OCI-LY7 (cell line): ENCODE measurements around the gene ABCC5. TPM values are rescaled to one million over a fixed set of nuclear protein-coding genes. Genes with fewer than 3 reads are reported as not detected.

Source experiments
- BruUV-seq: library from RNA; stranded (reverse); fragments of 400-500 nt; replicated peaks from 2 replicates; lab custom pipeline; 2021; lab: Mats Ljungman, UMichigan
- CTCF ChIA-PET: fragments of 300-600 bp; sonication (Branson Sonifier 250); formaldehyde crosslinking; loops from one replicate; lab custom pipeline; 2022; ENCODE audit warnings: antibody characterized with exemption; ENCODE audit not compliant: unreplicated experiment; lab: Charles Lee
- POLR2A ChIA-PET: fragments of 300-600 bp; sonication (Branson Sonifier 250); formaldehyde crosslinking; loops from one replicate; lab custom pipeline; 2022; ENCODE audit warnings: antibody characterized with exemption; lab: Charles Lee
- DNase-seq: peaks from one replicate; pipeline ENCODE4 v3.0.0-alpha.2; 2015; ENCODE audit warnings: low spot score
- H2AFZ ChIP-seq: fragments of 200-600 bp; sonication (generic), shearing (Covaris generic); 2 replicates; pipeline ENCODE4 v1.6.1; 2014; ENCODE audit warnings: mild to moderate bottlenecking, antibody characterized with exemption, low read length, moderate library complexity
- H3K27ac ChIP-seq: fragments of 200-600 bp; sonication (generic); 2 replicates; pipeline ENCODE4 v1.5.1; 2014; ENCODE audit warnings: mixed run types, low read depth, mild to moderate bottlenecking, moderate library complexity, low read length, inconsistent platforms; ENCODE audit not compliant: poor library complexity, severe bottlenecking
- H3K36me3 ChIP-seq: fragments of 200-600 bp; sonication (generic); 2 replicates; pipeline ENCODE4 v1.6.1; 2014; ENCODE audit warnings: mild to moderate bottlenecking, antibody characterized with exemption, low read length, moderate library complexity, mixed read lengths; ENCODE audit not compliant: insufficient read depth
- H3K4me1 ChIP-seq: fragments of 200-600 bp; sonication (generic); 2 replicates; pipeline ENCODE4 v1.5.1; 2014; ENCODE audit warnings: mild to moderate bottlenecking, low read length; ENCODE audit not compliant: insufficient read depth, poor library complexity, severe bottlenecking
- H3K4me2 ChIP-seq: fragments of 200-600 bp; sonication (generic); 2 replicates; pipeline ENCODE4 v1.6.1; 2014; ENCODE audit warnings: mild to moderate bottlenecking, low read length
- H3K4me3 ChIP-seq: fragments of 200-600 bp; sonication (generic); 2 replicates; pipeline ENCODE4 v1.5.1; 2014; ENCODE audit warnings: mild to moderate bottlenecking, low read depth, low read length; ENCODE audit not compliant: poor library complexity, severe bottlenecking
- H3K79me2 ChIP-seq: fragments of 200-600 bp; sonication (generic); 2 replicates; pipeline ENCODE4 v1.6.1; 2016; ENCODE audit warnings: low read depth, mild to moderate bottlenecking, low read length, moderate library complexity, mixed read lengths; ENCODE audit not compliant: insufficient read depth
- H3K9me2 ChIP-seq: fragments of 200-600 bp; sonication (generic); 2 replicates; pipeline ENCODE4 v1.6.1; 2016; ENCODE audit warnings: mild to moderate bottlenecking, low read length, mixed read lengths; ENCODE audit not compliant: insufficient read depth
- H3K9me3 ChIP-seq: fragments of 200-600 bp; sonication (generic); 2 replicates; pipeline ENCODE4 v1.6.1; 2014; ENCODE audit warnings: mild to moderate bottlenecking, mixed run types, low read length, mixed read lengths
- H4K20me1 ChIP-seq: fragments of 200-600 bp; sonication (generic); 2 replicates; pipeline ENCODE4 v1.6.1; 2014; ENCODE audit warnings: mild to moderate bottlenecking, antibody characterized with exemption, low read length, moderate library complexity, mixed read lengths; ENCODE audit not compliant: insufficient read depth
- CTCF ChIP-seq: fragments of 200-600 bp; sonication (generic); conservative IDR thresholded peaks from 2 replicates; pipeline ENCODE4 v1.5.1; 2014; ENCODE audit warnings: mild to moderate bottlenecking, antibody characterized with exemption, low read length, moderate library complexity, mixed read lengths
- EZH2phosphoT487 ChIP-seq: fragments of 200-600 bp; sonication (generic); IDR thresholded peaks from 2 replicates; pipeline ENCODE4 v1.6.1; 2018; ENCODE audit warnings: low read depth, borderline replicate concordance, mild to moderate bottlenecking, mixed run types, antibody characterized with exemption, low read length, moderate library complexity, mixed read lengths
- intact Hi-C: fragments of 100-400 bp; cut with micrococcal nuclease; formaldehyde crosslinking; loops from one replicate; pipeline ENCODE4 v1.10.0; 2022; ENCODE audit not compliant: unreplicated experiment
- total RNA-seq, 2 experiments: library from RNA; depleted of rRNA in 1 of 2; stranded (reverse); fragments of >200 nt in 1 of 2; shearing (Covaris generic) in 1 of 2; gene quantifications; 2 replicates each; pipeline ENCODE4 v1.2.3, GENCODE V29; 2014 to 2022

The ABCC5 gene
- total RNA-seq, 2 experiments from 2014 or later, result 18.1 to 24.8 TPM

GRCh38 chr3:184037816-184038215 lies 20.1 kb upstream of the ABCC5 start:
- H3K9me2 ChIP-seq, result no peaks in the 10 kb centered on the region
- TF ChIP-seq CTCF (no peak), EZH2phosphoT487 (no peak)
- no peaks in the 10 kb centered on the region for H3K36me3 ChIP-seq
- BruUV-seq, result no TSS peak
- H3K4me2 ChIP-seq, result no peak overlapping the region
- no peaks in the 10 kb centered on the region for H4K20me1 ChIP-seq
- no peak overlapping the region for H2AFZ ChIP-seq
- ChIA-PET POLR2A (no interaction called here), CTCF (no interaction called here)
- intact Hi-C loops, result no loop called here
- no peak overlapping the region for H3K27ac ChIP-seq
- H3K4me1 ChIP-seq, result no peaks in the 10 kb centered on the region
- H3K79me2 ChIP-seq, result no peaks in the 10 kb centered on the region
- no peak for DNase-seq
- no peaks in the 10 kb centered on the region for H3K9me3 ChIP-seq
- no peak overlapping the region for H3K4me3 ChIP-seq

GRCh38 chr3:184031187-184031792 lies 13.6 kb upstream of the ABCC5 start, which contains the start of gene HTR3D:
HTR3D (plus strand) TSS chr3:184031742; CDS start chr3:184031742, 0 bp downstream.
- no peak within 1 kb of the TSS for H2AFZ ChIP-seq
- TF ChIP-seq EZH2phosphoT487, result no peak
- no peak for TF ChIP-seq CTCF
- H3K36me3 ChIP-seq, result no peaks in the 10 kb centered on the region
- no peaks in the 10 kb centered on the region for H4K20me1 ChIP-seq
- no peaks in the 10 kb centered on the region for H3K4me1 ChIP-seq
- no peak for DNase-seq
- no peaks in the 10 kb centered on the region for H3K9me2 ChIP-seq
- no peak within 1 kb of the TSS for H3K4me3 ChIP-seq
- no peak within 1 kb of the TSS for H3K27ac ChIP-seq
- intact Hi-C loops, result no loop called here
- no peaks in the 10 kb centered on the region for H3K79me2 ChIP-seq
- POLR2A ChIA-PET, result no interaction called here
- H3K4me2 ChIP-seq, result no peak within 1 kb of the TSS
- BruUV-seq, result no TSS peak
- CTCF ChIA-PET, result no interaction called here
- H3K9me3 ChIP-seq, result no peaks in the 10 kb centered on the region

- no peak overlapping the region for H3K4me2 ChIP-seq
- ChIA-PET POLR2A (no interaction called here), CTCF (no interaction called here)
- intact Hi-C loops, result no loop called here
- H3K4me3 ChIP-seq, result no peak overlapping the region
- H4K20me1 ChIP-seq, result no peaks in the 10 kb centered on the region
- H3K36me3 ChIP-seq, result no peaks in the 10 kb centered on the region
- no peak overlapping the region for H3K27ac ChIP-seq
- H3K79me2 ChIP-seq, result no peaks in the 10 kb centered on the region
- DNase-seq, result no peak
- no peaks in the 10 kb centered on the region for H3K4me1 ChIP-seq
- BruUV-seq, result no TSS peak
- no peaks in the 10 kb centered on the region for H3K9me2 ChIP-seq
- H3K9me3 ChIP-seq, result no peaks in the 10 kb centered on the region
- no peak for TF ChIP-seq EZH2phosphoT487
- H2AFZ ChIP-seq, result no peak overlapping the region
Observed at GRCh38 chr3:184030536-184030935, 12.9 kb upstream of the ABCC5 start.
